ENCODE results near the gene SH2B3. TPM values are rescaled to one million over a fixed set of nuclear protein-coding genes. Genes with fewer than 3 reads are reported as not detected.

The SH2B3 gene
- total and polyA plus RNA-seq, 2 of the 13 experiments (the other 11 are each of a cell fraction or from before 2014, with no cell fraction given) = 6.8 to 6.9 TPM

DNA sequence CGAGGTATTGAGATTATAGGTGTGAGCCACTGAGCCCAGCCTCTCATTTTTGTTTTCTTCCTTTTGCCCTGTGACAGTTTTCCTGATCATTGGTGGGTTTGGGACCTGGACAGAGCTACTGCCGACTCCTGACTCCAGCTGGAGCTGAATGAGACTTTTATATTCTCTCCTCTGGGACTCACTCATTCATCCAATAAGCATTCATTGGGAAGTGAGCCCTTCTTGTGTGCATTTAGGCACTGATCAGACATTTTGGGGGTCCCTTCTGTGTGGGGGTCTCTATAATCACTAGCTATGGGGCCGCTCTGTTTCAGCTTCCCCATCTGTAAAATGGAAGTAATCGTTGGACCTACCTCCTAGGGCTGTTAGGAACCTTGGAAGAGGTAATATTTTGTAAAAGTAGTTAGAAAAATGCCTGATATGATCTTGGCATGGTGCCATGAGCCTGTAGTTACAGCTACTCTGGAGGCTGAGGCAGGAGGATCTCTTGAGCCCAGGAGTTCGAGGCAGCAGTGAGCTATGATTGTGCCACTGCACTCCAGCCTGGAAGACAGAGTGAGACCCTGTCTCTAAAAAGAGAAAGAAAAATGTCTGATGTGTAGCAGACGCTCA, 7.2 kb downstream of the SH2B3 start:
- peaks cover 30% of the 10 kb centered on the region for H4K20me1 ChIP-seq (ENCODE audit: insufficient read depth, low read length)
- no peaks in the 10 kb centered on the region for H3K9me3 ChIP-seq (ENCODE audit: low read length)
- ATAC-seq = no peak
- 96% methylated on average over 6 of the region's 6 CpGs for WGBS (ENCODE audit: low lambda C conversion rate)
- peaks cover 14% of the 10 kb centered on the region for H3K4me1 ChIP-seq (ENCODE audit: insufficient read depth, low read length)
- no peak overlapping the region for H3K4me2 ChIP-seq (ENCODE audit: low read depth, low read length)
- no peaks in the 10 kb centered on the region for H3K27me3 ChIP-seq (ENCODE audit: control insufficient read depth in 1 of 2, insufficient read depth in 2 of 2, low read length in 2 of 2)
- H3K36me3 ChIP-seq (replicated peaks in 1 of 2; ENCODE audit: control insufficient read depth in 1 of 2, insufficient read depth in 2 of 2, low read length in 2 of 2) = peaks cover 0 to 11% of the 10 kb centered on the region in 2 experiments; a peak in 2 of 5 replicates
- H3K27ac ChIP-seq (ENCODE audit: extremely low read length, insufficient read depth, low read length) = no peak overlapping the region
- FAIRE-seq = no peak
- intact Hi-C loops (cut with micrococcal nuclease; ENCODE audit: unreplicated experiment) (no loop called here), in situ Hi-C loops (cut with HindIII; ENCODE audit: extremely low pct_ligation_motif_present, low pct_unique_long_range_greater_than_20kb) (no loop called here)
- H3K4me3 ChIP-seq (replicated peaks in 1 of 3; ENCODE audit: insufficient read depth in 1 of 3, low read depth in 2 of 3, low read length in 3 of 3) = no peak overlapping the region
- no peak overlapping the region for H3K9ac ChIP-seq (ENCODE audit: insufficient read depth, low read depth, low read length)
- POLR2A ChIA-PET = interaction anchor here (1.8 kb wide), 1 partner anchor 9 kb away, joined by 7 read pairs; no protein-coding TSS in a partner anchor
- TF ChIP-seq ZBTB42 (CRISPR knock-in tag; IDR thresholded peaks at IDR 0.05) (no peak), ZNF362 (CRISPR knock-in tag; IDR thresholded peaks at IDR 0.05; ENCODE audit: borderline replicate concordance) (no peak), MIER3 (CRISPR knock-in tag; IDR thresholded peaks at IDR 0.05; ENCODE audit: borderline replicate concordance) (no peak), HMG20A (CRISPR knock-in tag; IDR thresholded peaks at IDR 0.05; ENCODE audit: borderline replicate concordance) (no peak), GPBP1L1 (CRISPR knock-in tag; IDR thresholded peaks at IDR 0.05) (no peak), ARNTL (CRISPR knock-in tag; IDR thresholded peaks at IDR 0.05) (no peak), MLX (CRISPR knock-in tag; IDR thresholded peaks at IDR 0.05) (no peak), ETV5 (CRISPR knock-in tag; IDR thresholded peaks at IDR 0.05; ENCODE audit: borderline replicate concordance) (no peak), ARNT2 (CRISPR knock-in tag; IDR thresholded peaks at IDR 0.05; ENCODE audit: low read depth) (no peak), ZNF678 (CRISPR knock-in tag; IDR thresholded peaks at IDR 0.05) (no peak), DDIT3 (CRISPR knock-in tag; IDR thresholded peaks at IDR 0.05) (no peak), HMGXB4 (CRISPR knock-in tag; IDR thresholded peaks at IDR 0.05; ENCODE audit: borderline replicate concordance in 1 of 2, low read depth in 1 of 2) (no peak), MTF1 (CRISPR knock-in tag; IDR thresholded peaks at IDR 0.05) (no peak), STAT5B (CRISPR knock-in tag; IDR thresholded peaks at IDR 0.05) (no peak), EP300 (IDR thresholded peaks at IDR 0.05; ENCODE audit: low read depth in 2 of 2, low read length in 2 of 2) (no peak), EP300 (CRISPR knock-in tag; IDR thresholded peaks at IDR 0.05; ENCODE audit: borderline replicate concordance) (no peak)
- TF ChIP-seq, protein P1, sequence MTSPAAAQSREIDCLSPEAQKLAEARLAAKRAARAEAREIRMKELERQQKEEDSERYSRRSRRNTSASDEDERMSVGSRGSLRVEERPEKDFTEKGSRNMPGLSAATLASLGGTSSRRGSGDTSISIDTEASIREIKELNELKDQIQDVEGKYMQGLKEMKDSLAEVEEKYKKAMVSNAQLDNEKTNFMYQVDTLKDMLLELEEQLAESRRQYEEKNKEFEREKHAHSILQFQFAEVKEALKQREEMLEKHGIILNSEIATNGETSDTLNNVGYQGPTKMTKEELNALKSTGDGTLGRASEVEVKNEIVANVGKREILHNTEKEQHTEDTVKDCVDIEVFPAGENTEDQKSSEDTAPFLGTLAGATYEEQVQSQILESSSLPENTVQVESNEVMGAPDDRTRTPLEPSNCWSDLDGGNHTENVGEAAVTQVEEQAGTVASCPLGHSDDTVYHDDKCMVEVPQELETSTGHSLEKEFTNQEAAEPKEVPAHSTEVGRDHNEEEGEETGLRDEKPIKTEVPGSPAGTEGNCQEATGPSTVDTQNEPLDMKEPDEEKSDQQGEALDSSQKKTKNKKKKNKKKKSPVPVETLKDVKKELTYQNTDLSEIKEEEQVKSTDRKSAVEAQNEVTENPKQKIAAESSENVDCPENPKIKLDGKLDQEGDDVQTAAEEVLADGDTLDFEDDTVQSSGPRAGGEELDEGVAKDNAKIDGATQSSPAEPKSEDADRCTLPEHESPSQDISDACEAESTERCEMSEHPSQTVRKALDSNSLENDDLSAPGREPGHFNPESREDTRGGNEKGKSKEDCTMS (CRISPR knock-in tag; conservative IDR thresholded peaks at IDR 0.05) = no peak
- H3K79me2 ChIP-seq (ENCODE audit: insufficient read depth, low read length) = peaks cover 21% of the 10 kb centered on the region
- no peak overlapping the region for H2AFZ ChIP-seq (ENCODE audit: low read length)
- no peak for DNase-seq (ENCODE audit: low spot score)
- CTCF ChIA-PET (ENCODE audit: low intra/inter-chr PET ratio, low total read pairs) = no interaction called here
- BruUV-seq (replicated peaks) = no TSS peak

Data from HepG2 (cell line).